Naive thymus-derived CD4-positive, alpha-beta T cell (primary cell): Measurements from ENCODE around the gene TBC1D16. TPM values are rescaled to one million over a fixed set of nuclear protein-coding genes. Genes with fewer than 3 reads are reported as not detected.
A peak's percentile ranks its signal among the peaks of the same experiment; 100 is the strongest.

Experiments used
- ATAC-seq: fragments of 150-1000 bp; cut with Tn5 transposase; 2 replicates; pipeline ENCODE4 v1.10.0; 2021; ENCODE audit warnings: mild to moderate bottlenecking, moderate library complexity
- CTCF ChIA-PET: fragments of 350-600 bp; sonication (Branson Sonifier 250); formaldehyde crosslinking; loops from one replicate; lab custom pipeline; 2021; ENCODE audit warnings: antibody characterized with exemption; lab: Charles Lee
- POLR2A ChIA-PET: fragments of 350-600 bp; sonication (Branson Sonifier 250); formaldehyde crosslinking; loops from one replicate; lab custom pipeline; 2021; ENCODE audit warnings: antibody characterized with exemption, inconsistent platforms; lab: Charles Lee
- DNase-seq, 9 donors: peaks; one replicate each; pipeline versions ENCODE4 v3.0.0 to v3.0.0-alpha.2; 2020 to 2022; ENCODE audit warnings: mixed read lengths in 1 of 9
- H3K27ac ChIP-seq: one replicate; pipeline ENCODE4 v1.7.0; 2013; ENCODE audit warnings: mild to moderate bottlenecking, low read depth, low read length, moderate library complexity
- H3K27me3 ChIP-seq, 2 donors: one replicate each; pipeline ENCODE4 v1.7.0; 2013; ENCODE audit warnings: low read length in 2 of 2, mild to moderate bottlenecking in 2 of 2, moderate library complexity in 2 of 2; ENCODE audit not compliant: control insufficient read depth in 2 of 2, insufficient read depth in 2 of 2
- H3K36me3 ChIP-seq, 3 experiments: 1 replicate in 2 of 3; 2 replicates in 1 of 3; pipeline ENCODE4 v1.7.0; 2013; ENCODE audit warnings: low read length in 3 of 3, mild to moderate bottlenecking in 3 of 3, moderate library complexity in 1 of 3; ENCODE audit not compliant: insufficient read depth in 3 of 3, control insufficient read depth in 2 of 3
- H3K4me1 ChIP-seq, 2 donors: one replicate each; pipeline ENCODE4 v1.7.0; 2013; ENCODE audit warnings: low read length in 2 of 2, mild to moderate bottlenecking in 2 of 2, moderate library complexity in 1 of 2; ENCODE audit not compliant: control insufficient read depth in 2 of 2, insufficient read depth in 2 of 2
- H3K4me3 ChIP-seq: 2 replicates; pipeline ENCODE4 v1.7.0; 2013; ENCODE audit warnings: mild to moderate bottlenecking, low read length
- H3K9me3 ChIP-seq, 3 experiments: 1 replicate in 2 of 3; 2 replicates in 1 of 3; pipeline ENCODE4 v1.7.0; 2013; ENCODE audit warnings: low read length in 3 of 3; ENCODE audit not compliant: control insufficient read depth in 2 of 3
- H3K27ac Mint-ChIP-seq, 9 donors: one replicate each; pipeline ENCODE4 v1.8.0; 2020 to 2022; ENCODE audit warnings: mixed read lengths in 9 of 9, mild to moderate bottlenecking in 8 of 9, moderate library complexity in 5 of 9, inconsistent platforms in 2 of 9
- H3K27me3 Mint-ChIP-seq, 5 donors: one replicate each; pipeline ENCODE4 v1.8.0; 2021 to 2022; ENCODE audit warnings: mixed read lengths in 5 of 5, mild to moderate bottlenecking in 1 of 5
- H3K36me3 Mint-ChIP-seq, 5 donors: one replicate each; pipeline ENCODE4 v1.8.0; 2020 to 2022; ENCODE audit warnings: mixed read lengths in 5 of 5, mild to moderate bottlenecking in 3 of 5, inconsistent platforms in 1 of 5
- H3K4me1 Mint-ChIP-seq, 7 donors: one replicate each; pipeline ENCODE4 v1.8.0; 2020 to 2022; ENCODE audit warnings: mixed read lengths in 7 of 7, mild to moderate bottlenecking in 3 of 7, inconsistent platforms in 1 of 7
- H3K4me3 Mint-ChIP-seq, 10 donors: one replicate each; pipeline ENCODE4 v1.8.0; 2020 to 2022; ENCODE audit warnings: mild to moderate bottlenecking in 10 of 10, mixed read lengths in 10 of 10, moderate library complexity in 6 of 10, inconsistent platforms in 2 of 10
- H3K9me3 Mint-ChIP-seq, 11 donors: one replicate each; pipeline ENCODE4 v1.8.0; 2020 to 2022; ENCODE audit warnings: mixed read lengths in 11 of 11, mild to moderate bottlenecking in 4 of 11, inconsistent platforms in 1 of 11, moderate library complexity in 1 of 11
- intact Hi-C, 2 donors: fragments of 100-400 bp; cut with micrococcal nuclease; formaldehyde crosslinking; loops; one replicate each; pipeline ENCODE4 v1.15.1; 2023
- polyA plus RNA-seq, 2 donors: library from polyadenylated mRNA; unstranded; fragments of 300-500 nt; fragmentation: Illumina TruSeq; gene quantifications; one replicate each; pipeline ENCODE4 v1.2.3, GENCODE V29; 2021
- total RNA-seq, 6 experiments: library from RNA in 5 of 6; stranded (reverse) in 5 of 6; gene quantifications; 1 replicate in 5 of 6; 2 replicates in 1 of 6; pipeline ENCODE4 v1.2.3 and lab custom pipeline; 2021 to 2026

The TBC1D16 gene
- total and polyA plus RNA-seq, 7 experiments from 2014 or later, result 0.44 to 2.5 (median 1.2) TPM

DNA sequence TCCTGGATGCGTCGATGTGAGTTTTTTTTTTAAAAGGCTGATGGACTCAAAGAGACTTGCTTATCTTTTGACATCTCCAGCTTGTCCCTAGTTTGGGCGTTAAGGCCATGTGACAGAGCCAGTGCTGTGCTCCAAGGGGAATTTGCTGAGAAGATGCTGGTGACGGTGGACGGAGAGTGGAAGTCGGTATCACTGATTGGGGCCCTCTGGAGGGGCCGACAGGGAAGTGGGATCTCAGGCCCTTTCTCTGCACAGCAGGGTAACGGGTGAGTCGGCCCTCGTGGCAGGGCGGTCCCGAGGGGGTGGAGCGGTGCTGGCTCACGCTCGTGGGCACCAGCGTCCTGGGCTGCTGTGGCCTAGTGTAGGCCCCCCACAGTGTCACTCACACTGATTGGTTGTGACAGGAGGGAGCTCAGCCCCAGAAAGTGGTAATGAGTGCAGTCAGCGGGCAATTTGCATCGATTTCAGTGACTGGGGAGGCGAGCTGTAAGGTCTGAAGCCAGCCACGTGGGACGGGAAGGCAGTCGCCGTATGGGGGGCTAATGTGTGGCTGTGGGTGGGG, 91.3 kb downstream of the TBC1D16 start:
- DNase-seq, result no peak
- H3K9me3 ChIP-seq, result no peaks in the 10 kb centered on the region
- intact Hi-C loops, result no loop called here
- Mint-ChIP-seq H3K9me3 (no peaks in the 10 kb centered on the region), H3K36me3 (peaks cover 0 to 5% (median 0%) of the 10 kb centered on the region in 5 donors), H3K4me3 (no peak overlapping the region), H3K27ac (peak overlapping the region in 1 of 9 donors; percentile 36), H3K4me1 (peaks cover 5 to 10% (median 8%) of the 10 kb centered on the region in 7 donors), H3K27me3 (peaks cover 0 to 4% (median 0%) of the 10 kb centered on the region in 5 donors)
- H3K27me3 ChIP-seq, result no peaks in the 10 kb centered on the region
- H3K36me3 ChIP-seq, result no peaks in the 10 kb centered on the region
- H3K27ac ChIP-seq, result no peak overlapping the region
- H3K4me3 ChIP-seq, result no peak overlapping the region
- H3K4me1 ChIP-seq, result peaks cover 0 to 10% of the 10 kb centered on the region in 2 donors
- ATAC-seq, result no peak
- ChIA-PET CTCF (no interaction called here), POLR2A (no interaction called here)

- ATAC-seq, result no peak
- peak overlapping the region in 3 of 9 donors; percentile 6 to 59 (median 36) for H3K27ac Mint-ChIP-seq
- Histone ChIP-seq H3K36me3 (no peaks in the 10 kb centered on the region), H3K27me3 (no peaks in the 10 kb centered on the region), H3K27ac (no peak overlapping the region), H3K4me1 (peaks cover 0 to 10% of the 10 kb centered on the region in 2 donors), H3K4me3 (no peak overlapping the region), H3K9me3 (no peaks in the 10 kb centered on the region)
- H3K27me3 Mint-ChIP-seq, result peaks cover 0 to 4% (median 0%) of the 10 kb centered on the region in 5 donors
- H3K4me1 Mint-ChIP-seq, result peaks cover 5 to 10% (median 8%) of the 10 kb centered on the region in 7 donors
- no peaks in the 10 kb centered on the region for H3K9me3 Mint-ChIP-seq
- ChIA-PET CTCF (no interaction called here), POLR2A (interaction anchor here (0.6 kb wide), 1 partner anchor 10 kb away, joined by 3 read pairs; no protein-coding TSS in a partner anchor)
- H3K36me3 Mint-ChIP-seq, result peaks cover 0 to 5% (median 0%) of the 10 kb centered on the region in 5 donors
- no peak for DNase-seq
- intact Hi-C loops, result no loop called here
- peak overlapping the region in 8 of 10 donors; percentile 17 to 74 (median 44) for H3K4me3 Mint-ChIP-seq
These were observed 92.1 kb downstream of the TBC1D16 start for GRCh38 chr17:79943347-79944241.

- no peak overlapping the region for H3K27ac ChIP-seq
- peak overlapping the region in 9 of 10 donors; percentile 17 to 74 (median 43) for H3K4me3 Mint-ChIP-seq
- ATAC-seq, result peak; percentile 60
- ChIA-PET POLR2A (interaction anchor here (0.6 kb wide), 1 partner anchor 11 kb away, joined by 3 read pairs; no protein-coding TSS in a partner anchor), CTCF (no interaction called here)
- H3K36me3 Mint-ChIP-seq, result peaks cover 0 to 5% (median 0%) of the 10 kb centered on the region in 5 donors
- no peaks in the 10 kb centered on the region for H3K9me3 ChIP-seq
- H3K27me3 Mint-ChIP-seq, result peaks cover 0 to 4% (median under 1%) of the 10 kb centered on the region in 5 donors
- peak overlapping the region in 3 of 9 donors; percentile 6 to 59 (median 30) for H3K27ac Mint-ChIP-seq
- no peak for DNase-seq
- no peaks in the 10 kb centered on the region for H3K9me3 Mint-ChIP-seq
- H3K27me3 ChIP-seq, result no peaks in the 10 kb centered on the region
- peaks cover 5 to 11% (median 8%) of the 10 kb centered on the region in 7 donors for H3K4me1 Mint-ChIP-seq
- H3K36me3 ChIP-seq, result no peaks in the 10 kb centered on the region
- intact Hi-C loops, result no loop called here
- no peak overlapping the region for H3K4me3 ChIP-seq
- H3K4me1 ChIP-seq, result peaks cover 0 to 10% of the 10 kb centered on the region in 2 donors
These were observed 92.9 kb downstream of the TBC1D16 start for GRCh38 chr17:79942591-79943346.

DNA sequence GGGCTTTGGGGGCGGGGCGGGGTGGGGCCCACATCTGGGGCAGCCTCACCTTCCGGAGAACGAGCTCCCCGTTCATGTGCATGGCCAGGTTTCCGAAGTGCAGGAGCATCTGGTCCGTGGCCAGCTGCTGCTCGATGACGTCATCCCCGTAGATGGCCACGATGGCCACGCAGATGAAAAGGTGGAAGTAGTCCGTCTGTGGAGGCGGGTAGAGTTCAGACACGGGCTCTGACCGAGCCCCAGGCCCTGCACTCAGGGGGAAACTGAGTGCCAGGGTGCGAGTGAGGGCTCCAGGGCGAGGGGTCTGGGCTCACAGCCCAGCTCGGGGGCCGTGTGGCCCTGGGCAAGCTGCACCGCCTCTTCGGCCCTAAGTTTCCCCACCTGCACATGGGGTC, 93.7 kb downstream of the TBC1D16 start:
- H3K4me3 ChIP-seq, result no peak overlapping the region
- H3K27me3 ChIP-seq, result no peaks in the 10 kb centered on the region
- POLR2A ChIA-PET, result no interaction called here
- H3K27me3 Mint-ChIP-seq, result peaks cover 0 to 7% (median 4%) of the 10 kb centered on the region in 5 donors
- no peaks in the 10 kb centered on the region for H3K9me3 Mint-ChIP-seq
- H3K36me3 ChIP-seq, result no peaks in the 10 kb centered on the region
- peak overlapping the region in 1 of 10 donors; percentile 25 for H3K4me3 Mint-ChIP-seq
- H3K36me3 Mint-ChIP-seq, result peaks cover 0 to 5% (median 0%) of the 10 kb centered on the region in 5 donors
- peaks cover 6 to 18% (median 11%) of the 10 kb centered on the region in 7 donors for H3K4me1 Mint-ChIP-seq
- H3K9me3 ChIP-seq, result no peaks in the 10 kb centered on the region
- CTCF ChIA-PET, result interaction anchor here (0.5 kb wide), 1 partner anchor 160 kb away, joined by 3 read pairs; the partner anchor contains the start of gene GAA
- H3K4me1 ChIP-seq, result peaks cover 0 to 14% of the 10 kb centered on the region in 2 donors
- no peak for DNase-seq
- no peak overlapping the region for H3K27ac ChIP-seq
- ATAC-seq, result no peak
- H3K27ac Mint-ChIP-seq, result no peak overlapping the region
- intact Hi-C loops, result no loop called here

DNA sequence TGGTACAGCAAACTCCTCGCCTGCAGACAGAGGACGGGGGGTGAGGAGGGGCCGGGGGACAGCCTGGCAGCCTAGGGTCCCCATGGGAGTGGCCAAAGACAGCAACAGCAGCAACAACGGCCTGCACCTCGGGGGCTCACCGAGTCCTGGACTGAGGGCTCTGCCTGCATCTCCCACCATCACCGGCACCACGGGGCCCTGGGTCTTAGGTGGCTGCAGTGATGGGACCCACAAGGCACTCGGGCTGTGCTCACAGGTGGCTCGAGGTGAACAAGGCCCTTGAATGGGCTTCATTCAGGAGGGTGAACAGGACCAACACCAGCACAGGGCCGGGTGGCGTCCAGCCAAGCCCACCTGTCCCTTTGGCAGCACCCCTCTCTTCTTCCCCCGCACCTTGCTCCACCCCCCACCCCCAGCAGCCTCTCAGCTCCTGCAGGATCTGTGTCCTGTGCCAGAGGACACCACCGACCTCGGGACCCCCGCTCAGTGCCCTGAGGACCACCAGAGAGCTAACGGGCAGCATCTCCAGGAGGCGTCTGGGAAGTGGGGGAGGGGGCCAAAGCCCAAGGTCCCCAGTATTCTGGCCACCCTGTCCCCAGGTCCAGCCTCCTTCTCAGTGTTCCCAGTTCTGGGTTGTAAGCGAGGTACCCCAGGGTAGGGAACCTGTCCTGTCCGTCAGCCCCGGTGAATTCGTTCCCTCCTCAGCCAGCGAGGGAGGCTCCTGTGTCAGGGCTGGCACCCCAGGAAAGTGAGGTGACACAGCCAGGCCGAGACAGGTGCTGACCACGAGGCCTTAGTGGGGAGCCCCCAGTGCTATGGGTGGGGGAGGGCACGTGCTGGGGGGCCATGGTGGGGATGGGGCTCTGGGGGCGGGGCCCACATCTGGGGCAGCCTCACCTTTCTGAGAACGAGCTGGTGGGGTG, 94.3 kb downstream of the TBC1D16 start:
- Mint-ChIP-seq H3K4me3 (peak overlapping the region in 1 of 10 donors; percentile 25), H3K27me3 (peaks cover 0 to 7% (median 4%) of the 10 kb centered on the region in 5 donors), H3K4me1 (peaks cover 6 to 24% (median 11%) of the 10 kb centered on the region in 7 donors), H3K36me3 (peaks cover 0 to 5% (median 0%) of the 10 kb centered on the region in 5 donors), H3K9me3 (no peaks in the 10 kb centered on the region), H3K27ac (no peak overlapping the region)
- peaks cover 5 to 20% of the 10 kb centered on the region in 2 donors for H3K4me1 ChIP-seq
- no peak for ATAC-seq
- H3K9me3 ChIP-seq, result no peaks in the 10 kb centered on the region
- DNase-seq, result no peak
- CTCF ChIA-PET, result interaction anchor here (0.5 kb wide), 1 partner anchor 160 kb away, joined by 3 read pairs; the partner anchor contains the start of gene GAA
- H3K36me3 ChIP-seq, result no peaks in the 10 kb centered on the region
- POLR2A ChIA-PET, result no interaction called here
- no peaks in the 10 kb centered on the region for H3K27me3 ChIP-seq
- no peak overlapping the region for H3K4me3 ChIP-seq
- no peak overlapping the region for H3K27ac ChIP-seq
- intact Hi-C loops, result no loop called here
